ENCODE measurements around the gene SPATA13. TPM values are rescaled to one million over a fixed set of nuclear protein-coding genes. Genes with fewer than 3 reads are reported as not detected.
"Not testable (repeated sequence)": the region's sequence is repeated elsewhere in the genome, so short reads cannot be mapped to it uniquely, and the experiment has no call there.

SPATA13 gene
- total RNA-seq, 1 experiment from 2014 or later = 43.0 TPM

DNA sequence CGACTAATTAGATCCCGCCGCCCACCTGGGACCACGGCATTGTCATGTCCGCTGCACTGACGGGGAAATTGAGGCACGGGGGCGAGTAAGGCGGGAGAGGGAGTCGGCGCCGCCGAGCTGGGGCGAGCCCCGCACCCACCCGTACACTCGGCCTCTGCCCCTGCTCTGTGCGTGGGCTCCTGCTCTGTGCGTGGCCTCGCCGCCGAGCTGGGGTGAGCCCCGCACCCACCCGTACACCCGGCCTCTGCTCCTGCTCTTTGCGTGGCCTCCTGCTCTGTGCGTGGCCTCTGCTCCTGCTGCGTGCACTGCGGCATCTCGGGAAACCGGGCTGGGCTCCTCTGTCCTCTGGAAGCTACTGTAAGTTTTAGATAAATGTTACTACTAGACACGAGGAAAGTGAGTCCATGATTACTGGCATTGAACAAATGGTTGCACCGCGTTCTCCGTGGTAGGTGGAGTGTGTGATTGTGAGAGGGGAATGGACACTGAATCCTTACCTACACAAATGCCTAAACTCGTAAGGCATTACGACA is 148.0 kb downstream of the SPATA13 start:
- no peak for ATAC-seq
- no peak overlapping the region for H2AFZ ChIP-seq (ENCODE audit: low read length)

DNA sequence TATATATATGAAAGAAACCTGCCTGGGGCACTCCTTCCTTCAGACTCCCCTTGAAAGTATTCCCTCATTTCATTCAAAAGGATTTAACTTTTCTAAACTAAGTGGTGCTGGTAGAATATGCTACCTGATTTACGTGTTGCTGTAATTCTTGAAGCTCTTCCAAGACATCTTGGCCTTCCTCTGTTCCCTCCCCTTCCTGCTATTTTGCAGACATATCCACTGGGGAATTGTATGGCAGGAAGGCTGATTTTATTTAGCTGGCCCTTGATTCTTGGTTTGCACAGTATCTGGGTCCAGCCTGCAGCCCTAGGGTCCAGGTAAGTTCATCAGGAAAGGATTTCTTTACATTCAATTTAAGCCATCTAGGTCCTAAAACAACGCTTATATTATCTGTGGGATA is 148.8 kb downstream of the SPATA13 start, which contains the start of gene C1QTNF9:
TSS of gene C1QTNF9 (plus strand) at position 281 of the 400 bp plus-strand sequence. CDS start 6,424 bp downstream, outside the sequence.
- CTCF ChIA-PET; H3K9me3 ChIP-seq (ENCODE audit: low read length): not testable (repeated sequence)

More for the DNA sequence above, 148.0 kb downstream of the SPATA13 start:
- Histone ChIP-seq H3K4me2 (ENCODE audit: low read length) (no peak overlapping the region), H3K36me3 (ENCODE audit: low read depth, low read length) (no peaks in the 10 kb centered on the region; the same call in 1 of the 2 replicates), H3K4me3 (ENCODE audit: low read length) (no peak overlapping the region), H3K9me2 (replicated peaks; ENCODE audit: low read length) (no peaks in the 10 kb centered on the region), H3K79me2 (ENCODE audit: low read length) (no peaks in the 10 kb centered on the region), H3K9ac (ENCODE audit: low read length) (no peak overlapping the region), H3K4me1 (ENCODE audit: insufficient read depth, low read length) (peaks cover 18% of the 10 kb centered on the region), H3K9me3 (ENCODE audit: low read length) (no peaks in the 10 kb centered on the region), H3F3A (ENCODE audit: low read length, unreplicated experiment) (no peaks in the 10 kb centered on the region), H3K27ac (ENCODE audit: low read length) (no peak overlapping the region), H4K20me1 (ENCODE audit: low read length) (0 out of 2 replicates have a peak, but pooled peaks cover 3% of the 10 kb centered on the region), H3K27me3 (ENCODE audit: low read length) (no peaks in the 10 kb centered on the region)
- no peak for DNase-seq
- ChIA-PET CTCF (no interaction called here), POLR2A (ENCODE audit: unreplicated experiment) (no interaction called here)
- TF ChIP-seq EZH2phosphoT487 (IDR thresholded peaks at IDR 0.05; ENCODE audit: borderline replicate concordance, low read length) (no peak), EZH2 (IDR thresholded peaks at IDR 0.05; ENCODE audit: low read length, unreplicated experiment) (no peak)
- TF ChIP-seq, protein P1, sequence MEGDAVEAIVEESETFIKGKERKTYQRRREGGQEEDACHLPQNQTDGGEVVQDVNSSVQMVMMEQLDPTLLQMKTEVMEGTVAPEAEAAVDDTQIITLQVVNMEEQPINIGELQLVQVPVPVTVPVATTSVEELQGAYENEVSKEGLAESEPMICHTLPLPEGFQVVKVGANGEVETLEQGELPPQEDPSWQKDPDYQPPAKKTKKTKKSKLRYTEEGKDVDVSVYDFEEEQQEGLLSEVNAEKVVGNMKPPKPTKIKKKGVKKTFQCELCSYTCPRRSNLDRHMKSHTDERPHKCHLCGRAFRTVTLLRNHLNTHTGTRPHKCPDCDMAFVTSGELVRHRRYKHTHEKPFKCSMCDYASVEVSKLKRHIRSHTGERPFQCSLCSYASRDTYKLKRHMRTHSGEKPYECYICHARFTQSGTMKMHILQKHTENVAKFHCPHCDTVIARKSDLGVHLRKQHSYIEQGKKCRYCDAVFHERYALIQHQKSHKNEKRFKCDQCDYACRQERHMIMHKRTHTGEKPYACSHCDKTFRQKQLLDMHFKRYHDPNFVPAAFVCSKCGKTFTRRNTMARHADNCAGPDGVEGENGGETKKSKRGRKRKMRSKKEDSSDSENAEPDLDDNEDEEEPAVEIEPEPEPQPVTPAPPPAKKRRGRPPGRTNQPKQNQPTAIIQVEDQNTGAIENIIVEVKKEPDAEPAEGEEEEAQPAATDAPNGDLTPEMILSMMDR (conservative IDR thresholded peaks at IDR 0.05; ENCODE audit: low read depth, low read length) = no peak
- BruUV-seq (replicated peaks) = no TSS peak
- intact Hi-C loops (cut with micrococcal nuclease) = no loop called here

DNA sequence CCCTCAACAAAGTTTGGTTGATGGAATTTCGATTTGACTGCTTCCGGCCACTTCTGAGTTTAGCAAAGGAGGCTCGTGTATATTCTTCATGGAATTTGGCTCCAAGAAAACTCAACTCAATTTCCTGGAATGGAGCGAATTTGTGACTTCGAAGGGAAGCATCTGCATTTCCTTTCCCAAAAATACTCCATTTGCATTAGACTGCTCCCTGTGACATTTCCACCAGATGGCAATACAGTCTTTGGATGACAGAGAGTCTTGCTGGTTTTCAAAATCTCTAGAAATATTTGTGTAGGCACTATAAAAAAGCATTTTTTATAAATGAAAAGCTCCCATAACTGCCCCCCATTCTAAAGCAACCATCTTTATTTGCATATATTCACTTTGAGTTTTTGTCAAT is 152.9 kb downstream of the SPATA13 start:
- H3K79me2 ChIP-seq (ENCODE audit: low read length) = no peaks in the 10 kb centered on the region
- no peaks in the 10 kb centered on the region for H3K9me3 ChIP-seq (ENCODE audit: low read length)
- no peak overlapping the region for H3K4me2 ChIP-seq (ENCODE audit: low read length)
- H3K9me2 ChIP-seq (replicated peaks; ENCODE audit: low read length) = no peaks in the 10 kb centered on the region
- ChIA-PET CTCF (interaction anchor here (0.6 kb wide), 1 partner anchor 415 kb away, joined by 5 read pairs; no protein-coding TSS in a partner anchor), POLR2A (ENCODE audit: unreplicated experiment) (no interaction called here)
- H4K20me1 ChIP-seq (ENCODE audit: low read length) = no peaks in the 10 kb centered on the region
- no peaks in the 10 kb centered on the region for H3K4me1 ChIP-seq (ENCODE audit: insufficient read depth, low read length)
- no peak overlapping the region for H3K9ac ChIP-seq (ENCODE audit: low read length)
- intact Hi-C loops (cut with micrococcal nuclease) = no loop called here
- no peak overlapping the region for H3K27ac ChIP-seq (ENCODE audit: low read length)
- no peak overlapping the region for H2AFZ ChIP-seq (ENCODE audit: low read length)
- no peaks in the 10 kb centered on the region for H3F3A ChIP-seq (ENCODE audit: low read length, unreplicated experiment)
- DNase-seq = peak; percentile 31
- no peak overlapping the region for H3K4me3 ChIP-seq (ENCODE audit: low read length)
- no peaks in the 10 kb centered on the region for H3K27me3 ChIP-seq (ENCODE audit: low read length)
- no peaks in the 10 kb centered on the region for H3K36me3 ChIP-seq (ENCODE audit: low read depth, low read length)
- ATAC-seq = no peak
- BruUV-seq (replicated peaks) = no TSS peak
- TF ChIP-seq EZH2 (IDR thresholded peaks at IDR 0.05; ENCODE audit: low read length, unreplicated experiment) = no peak
- TF ChIP-seq, protein P1 (conservative IDR thresholded peaks at IDR 0.05; ENCODE audit: low read depth, low read length) = peak; percentile 50

More for the DNA sequence above, 148.8 kb downstream of the SPATA13 start, which contains the start of gene C1QTNF9:
- H2AFZ ChIP-seq (ENCODE audit: low read length); BruUV-seq (replicated peaks); ATAC-seq; H3F3A ChIP-seq (ENCODE audit: low read length, unreplicated experiment); intact Hi-C loops (cut with micrococcal nuclease); H3K9ac ChIP-seq (ENCODE audit: low read length); H3K36me3 ChIP-seq (ENCODE audit: low read depth, low read length); H3K4me2 ChIP-seq (ENCODE audit: low read length); H3K79me2 ChIP-seq (ENCODE audit: low read length); DNase-seq; H4K20me1 ChIP-seq (ENCODE audit: low read length); H3K27ac ChIP-seq (ENCODE audit: low read length); POLR2A ChIA-PET (ENCODE audit: unreplicated experiment); H3K4me3 ChIP-seq (ENCODE audit: low read length); H3K9me2 ChIP-seq (replicated peaks; ENCODE audit: low read length); H3K27me3 ChIP-seq (ENCODE audit: low read length): not testable (repeated sequence)
- H3K4me1 ChIP-seq (ENCODE audit: insufficient read depth, low read length) = peaks cover 18% of the 10 kb centered on the region

DNA sequence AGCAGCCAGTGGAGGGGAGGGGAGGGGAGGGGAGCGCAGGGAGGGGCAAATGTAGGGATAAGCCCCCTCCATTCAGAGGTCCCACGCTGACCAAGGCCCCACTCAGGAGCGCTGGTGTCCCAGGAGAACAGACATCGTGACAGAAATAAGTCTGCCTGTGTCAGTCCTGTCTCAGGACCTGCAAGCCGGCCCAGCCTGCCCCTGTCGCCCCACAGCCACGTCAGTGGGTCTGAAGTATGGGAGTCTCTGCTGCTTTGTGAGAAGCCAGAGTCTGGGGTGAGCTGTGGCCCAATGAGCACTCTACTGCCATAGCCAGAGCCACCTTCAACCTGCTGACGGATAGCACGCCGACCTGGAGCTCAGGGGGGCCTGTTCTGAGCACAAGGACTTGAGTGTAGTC is 157.3 kb downstream of the SPATA13 start:
- H3K4me3 ChIP-seq (ENCODE audit: low read length); H2AFZ ChIP-seq (ENCODE audit: low read length); H3K27me3 ChIP-seq (ENCODE audit: low read length); intact Hi-C loops (cut with micrococcal nuclease); H3K9me2 ChIP-seq (replicated peaks; ENCODE audit: low read length); ATAC-seq; DNase-seq; H3K9me3 ChIP-seq (ENCODE audit: low read length); H3K9ac ChIP-seq (ENCODE audit: low read length); POLR2A ChIA-PET (ENCODE audit: unreplicated experiment); CTCF ChIA-PET; H3K4me1 ChIP-seq (ENCODE audit: insufficient read depth, low read length); H3K36me3 ChIP-seq (ENCODE audit: low read depth, low read length); H3K79me2 ChIP-seq (ENCODE audit: low read length); BruUV-seq (replicated peaks); H3F3A ChIP-seq (ENCODE audit: low read length, unreplicated experiment); H3K4me2 ChIP-seq (ENCODE audit: low read length); H4K20me1 ChIP-seq (ENCODE audit: low read length); H3K27ac ChIP-seq (ENCODE audit: low read length): not testable (repeated sequence)

DNA sequence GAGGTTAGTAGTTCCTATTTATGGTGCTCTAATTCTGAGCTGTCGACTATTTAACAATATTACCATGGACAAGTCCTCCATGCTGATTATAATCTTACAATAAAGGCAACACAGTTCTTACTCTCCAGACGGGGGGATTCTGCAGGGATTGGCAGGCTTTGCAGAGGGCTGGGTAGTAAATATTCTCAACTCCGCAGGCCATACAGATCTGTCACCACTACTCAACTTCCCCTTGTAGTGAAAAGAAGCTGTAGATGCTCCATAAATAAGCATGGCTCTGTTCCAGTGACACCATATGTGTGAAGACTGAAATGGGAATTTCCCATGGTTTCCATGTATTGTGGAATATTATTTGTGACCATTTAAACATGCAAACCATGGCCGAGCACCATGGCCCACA is 158.4 kb downstream of the SPATA13 start:
- DNase-seq; H3K4me2 ChIP-seq (ENCODE audit: low read length); H3K79me2 ChIP-seq (ENCODE audit: low read length); H3K27ac ChIP-seq (ENCODE audit: low read length); H3K9ac ChIP-seq (ENCODE audit: low read length); H3F3A ChIP-seq (ENCODE audit: low read length, unreplicated experiment); H3K9me2 ChIP-seq (replicated peaks; ENCODE audit: low read length); H2AFZ ChIP-seq (ENCODE audit: low read length); H3K4me1 ChIP-seq (ENCODE audit: insufficient read depth, low read length); CTCF ChIA-PET; H4K20me1 ChIP-seq (ENCODE audit: low read length); H3K27me3 ChIP-seq (ENCODE audit: low read length); ATAC-seq; H3K36me3 ChIP-seq (ENCODE audit: low read depth, low read length); BruUV-seq (replicated peaks); intact Hi-C loops (cut with micrococcal nuclease); POLR2A ChIA-PET (ENCODE audit: unreplicated experiment); H3K4me3 ChIP-seq (ENCODE audit: low read length); H3K9me3 ChIP-seq (ENCODE audit: low read length): not testable (repeated sequence)

Measured in PC-3 (cell line).